ENCODE measurements around the gene CCDC169.
"Not testable (repeated sequence)": the region's sequence is repeated elsewhere in the genome, so short reads cannot be mapped to it uniquely, and the experiment has no call there.

The CCDC169 gene

GRCh38 chr13:36323951-36324566, 26.4 kb upstream of the CCDC169 start:
- Histone ChIP-seq H3F3A (ENCODE audit: low read depth) (no peaks in the 10 kb centered on the region), H3K27me3 (ENCODE audit: insufficient read depth, low read length, poor library complexity, severe bottlenecking) (no peaks in the 10 kb centered on the region), H3K79me2 (ENCODE audit: insufficient read depth, low read length) (no peaks in the 10 kb centered on the region), H3K4me3 (ENCODE audit: low read length, poor library complexity, severe bottlenecking) (no peak overlapping the region), H3K9me3 (ENCODE audit: insufficient read depth, low read depth, low read length) (no peaks in the 10 kb centered on the region), H2AFZ (ENCODE audit: low read length) (no peak overlapping the region), H3K4me2 (ENCODE audit: low read depth, low read length, poor library complexity, severe bottlenecking) (no peak overlapping the region), H3K9me2 (replicated peaks; ENCODE audit: low read depth, low read length) (no peaks in the 10 kb centered on the region), H4K20me1 (ENCODE audit: insufficient read depth, low read length, poor library complexity, severe bottlenecking) (no peaks in the 10 kb centered on the region), H3K9ac (ENCODE audit: low read depth, low read length, poor library complexity, severe bottlenecking) (no peak overlapping the region), H3K4me1 (ENCODE audit: insufficient read depth, low read length, poor library complexity, severe bottlenecking) (no peaks in the 10 kb centered on the region), H3K36me3 (ENCODE audit: insufficient read depth, low read length) (peaks cover 42% of the 10 kb centered on the region; the same call in 1 of the 2 replicates)
- TF ChIP-seq CTCF (conservative IDR thresholded peaks at IDR 0.05; ENCODE audit: low read length) (no peak), EZH2phosphoT487 (IDR thresholded peaks at IDR 0.05; ENCODE audit: borderline replicate concordance) (no peak)

GRCh38 chr13:36323408-36323807, 25.8 kb upstream of the CCDC169 start:
- Histone ChIP-seq H3F3A (ENCODE audit: low read depth) (no peaks in the 10 kb centered on the region), H3K27me3 (ENCODE audit: insufficient read depth, low read length, poor library complexity, severe bottlenecking) (no peaks in the 10 kb centered on the region), H3K9ac (ENCODE audit: low read depth, low read length, poor library complexity, severe bottlenecking) (no peak overlapping the region), H3K79me2 (ENCODE audit: insufficient read depth, low read length) (no peaks in the 10 kb centered on the region), H3K9me2 (replicated peaks; ENCODE audit: low read depth, low read length) (no peaks in the 10 kb centered on the region), H3K36me3 (ENCODE audit: insufficient read depth, low read length) (peaks cover 35% of the 10 kb centered on the region; the same call in 1 of the 2 replicates), H3K9me3 (ENCODE audit: insufficient read depth, low read depth, low read length) (no peaks in the 10 kb centered on the region), H3K4me1 (ENCODE audit: insufficient read depth, low read length, poor library complexity, severe bottlenecking) (no peaks in the 10 kb centered on the region), H2AFZ (ENCODE audit: low read length) (no peak overlapping the region), H3K4me3 (ENCODE audit: low read length, poor library complexity, severe bottlenecking) (no peak overlapping the region), H4K20me1 (ENCODE audit: insufficient read depth, low read length, poor library complexity, severe bottlenecking) (no peaks in the 10 kb centered on the region), H3K4me2 (ENCODE audit: low read depth, low read length, poor library complexity, severe bottlenecking) (no peak overlapping the region)
- TF ChIP-seq CTCF (conservative IDR thresholded peaks at IDR 0.05; ENCODE audit: low read length): no peak
- TF ChIP-seq EZH2phosphoT487 (IDR thresholded peaks at IDR 0.05; ENCODE audit: borderline replicate concordance): no peak

- not testable (repeated sequence) for H3K4me3 ChIP-seq (ENCODE audit: low read length, poor library complexity, severe bottlenecking); H3K9ac ChIP-seq (ENCODE audit: low read depth, low read length, poor library complexity, severe bottlenecking)
These were observed 22.2 kb upstream of the CCDC169 start for GRCh38 chr13:36319793-36320192.

More at GRCh38 chr13:36319793-36320192, 22.2 kb upstream of the CCDC169 start:
- H3K9me3 ChIP-seq (ENCODE audit: insufficient read depth, low read depth, low read length); H3K9me2 ChIP-seq (replicated peaks; ENCODE audit: low read depth, low read length); H3F3A ChIP-seq (ENCODE audit: low read depth); H4K20me1 ChIP-seq (ENCODE audit: insufficient read depth, low read length, poor library complexity, severe bottlenecking); H3K27me3 ChIP-seq (ENCODE audit: insufficient read depth, low read length, poor library complexity, severe bottlenecking); H3K79me2 ChIP-seq (ENCODE audit: insufficient read depth, low read length); H3K4me1 ChIP-seq (ENCODE audit: insufficient read depth, low read length, poor library complexity, severe bottlenecking); H2AFZ ChIP-seq (ENCODE audit: low read length); H3K4me2 ChIP-seq (ENCODE audit: low read depth, low read length, poor library complexity, severe bottlenecking): not testable (repeated sequence)
- H3K36me3 ChIP-seq (ENCODE audit: insufficient read depth, low read length): peaks cover 18% of the 10 kb centered on the region; the same call in 1 of the 2 replicates

Data from Loucy (cell line).